ENCODE results near the gene HBQ1. TPM values are rescaled to one million over a fixed set of nuclear protein-coding genes. Genes with fewer than 3 reads are reported as not detected.
A peak's percentile ranks its signal among the peaks of the same experiment; 100 is the strongest.

Gene HBQ1
- total RNA-seq, 1 experiment from 2014 or later = 3.5 TPM

DNA sequence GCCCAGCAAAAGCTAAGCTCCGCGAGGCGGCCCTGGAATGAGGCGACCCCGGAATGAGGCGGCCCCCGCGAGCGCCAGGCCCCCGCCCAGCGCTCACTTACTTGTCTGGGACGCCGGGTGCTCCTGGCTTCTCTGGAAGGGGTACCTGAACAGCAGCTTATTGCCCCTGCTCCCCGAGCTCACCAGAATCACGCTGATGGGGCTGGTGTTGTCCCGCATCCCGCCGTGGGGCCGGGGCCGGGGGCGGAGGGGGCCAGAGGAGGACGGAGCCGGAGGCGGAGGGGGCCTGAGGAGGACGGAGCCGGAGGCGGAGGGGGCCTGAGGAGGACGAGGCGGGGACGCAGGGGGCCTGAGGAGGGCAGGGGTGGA lies 42.2 kb upstream of the HBQ1 start:
- Histone ChIP-seq H3K18ac (ENCODE audit: insufficient read length, low read depth, low read length) (peak overlapping the region; percentile 75), H3K4ac (ENCODE audit: low read depth, low read length) (no peak overlapping the region), H3K79me2 (ENCODE audit: insufficient read depth, low read length) (no peaks in the 10 kb centered on the region), H3K27me3 (ENCODE audit: insufficient read depth, low read length) (no peaks in the 10 kb centered on the region), H2AFZ (ENCODE audit: low read length) (no peak overlapping the region), H4K20me1 (ENCODE audit: control insufficient read depth, insufficient read depth, insufficient read length) (no peaks in the 10 kb centered on the region), H3K23ac (ENCODE audit: insufficient read length, low read depth, low read length) (no peak overlapping the region), H3T11ph (ENCODE audit: low read length) (no peak overlapping the region), H4K8ac (replicated peaks; ENCODE audit: insufficient read length, low read depth, low read length) (no peak overlapping the region), H2BK120ac (ENCODE audit: low read depth, low read length, poor library complexity, severe bottlenecking) (no peak overlapping the region), H3K4me1 (ENCODE audit: insufficient read depth, low read length) (no peaks in the 10 kb centered on the region), H3K56ac (ENCODE audit: insufficient read length, low read depth, low read length) (no peak overlapping the region), H2AK5ac (ENCODE audit: insufficient read length, low read length) (no peak overlapping the region), H2BK12ac (ENCODE audit: insufficient read length, low read depth, low read length) (no peak overlapping the region), H2BK20ac (ENCODE audit: low read depth, low read length, poor library complexity, severe bottlenecking) (peak overlapping the region; percentile 3), H3K79me1 (ENCODE audit: insufficient read depth, low read depth, low read length, poor library complexity, severe bottlenecking) (no peaks in the 10 kb centered on the region), H3K14ac (ENCODE audit: insufficient read depth, low read length) (peak overlapping the region; percentile 80; the same call in 1 of the 2 replicates), H2BK15ac (ENCODE audit: low read depth, low read length) (no peak overlapping the region), H3K27ac (ENCODE audit: insufficient read length, low read depth, low read length) (no peak overlapping the region), H3K23me2 (ENCODE audit: insufficient read length, low read depth, low read length, poor library complexity, severe bottlenecking) (no peaks in the 10 kb centered on the region), H3K9ac (ENCODE audit: extremely low read depth, insufficient read length, low read length) (peak overlapping the region; percentile 31), H4K5ac (ENCODE audit: insufficient read length, low read depth, low read length) (no peak overlapping the region), H2BK5ac (ENCODE audit: insufficient read length, low read length) (no peak overlapping the region), H3K4me2 (ENCODE audit: insufficient read depth, insufficient read length, low read length) (peak overlapping the region; percentile 43), H3K9me3 (ENCODE audit: control insufficient read depth, low read depth, low read length) (no peaks in the 10 kb centered on the region), H4K91ac (ENCODE audit: insufficient read length, low read depth, low read length) (no peak overlapping the region)
- TF ChIP-seq, protein P1, sequence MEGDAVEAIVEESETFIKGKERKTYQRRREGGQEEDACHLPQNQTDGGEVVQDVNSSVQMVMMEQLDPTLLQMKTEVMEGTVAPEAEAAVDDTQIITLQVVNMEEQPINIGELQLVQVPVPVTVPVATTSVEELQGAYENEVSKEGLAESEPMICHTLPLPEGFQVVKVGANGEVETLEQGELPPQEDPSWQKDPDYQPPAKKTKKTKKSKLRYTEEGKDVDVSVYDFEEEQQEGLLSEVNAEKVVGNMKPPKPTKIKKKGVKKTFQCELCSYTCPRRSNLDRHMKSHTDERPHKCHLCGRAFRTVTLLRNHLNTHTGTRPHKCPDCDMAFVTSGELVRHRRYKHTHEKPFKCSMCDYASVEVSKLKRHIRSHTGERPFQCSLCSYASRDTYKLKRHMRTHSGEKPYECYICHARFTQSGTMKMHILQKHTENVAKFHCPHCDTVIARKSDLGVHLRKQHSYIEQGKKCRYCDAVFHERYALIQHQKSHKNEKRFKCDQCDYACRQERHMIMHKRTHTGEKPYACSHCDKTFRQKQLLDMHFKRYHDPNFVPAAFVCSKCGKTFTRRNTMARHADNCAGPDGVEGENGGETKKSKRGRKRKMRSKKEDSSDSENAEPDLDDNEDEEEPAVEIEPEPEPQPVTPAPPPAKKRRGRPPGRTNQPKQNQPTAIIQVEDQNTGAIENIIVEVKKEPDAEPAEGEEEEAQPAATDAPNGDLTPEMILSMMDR (conservative IDR thresholded peaks at IDR 0.05) = no peak
- Mint-ChIP-seq H3K9me3 (no peaks in the 10 kb centered on the region), H3K4me3 (peak overlapping the region; percentile 79 to 87), H3K27me3 (ENCODE audit: low read depth) (peaks cover 10% of the 10 kb centered on the region), H3K36me3 (ENCODE audit: insufficient read depth in 1 of 3, low read depth in 3 of 3) (peaks cover 0 to 2% (median 0%) of the 10 kb centered on the region in 3 experiments; a peak in 1 of 7 replicates), H3K27ac (peak overlapping the region in 2 of 3 experiments; percentile 70 to 83; a peak in 1 of 7 replicates), H3K4me1 (peaks cover 0 to 2% of the 10 kb centered on the region in 2 experiments; a peak in 2 of 4 replicates)
- DNase-seq = peak; percentile 36
- WGBS (ENCODE audit: extremely low coverage, insufficient read length, low lambda C conversion rate) = no CpG with 5 or more reads among the region's 30 CpGs
